Ishikawa (cell line): ENCODE results near the gene SSBP3.

Experiments used
- CEBPB ChIP-seq: IDR thresholded peaks from 2 replicates; pipeline ENCODE4 v1.6.1; 2012
- CREB1 ChIP-seq: IDR thresholded peaks from 2 replicates; pipeline ENCODE4 v1.6.1; 2012; ENCODE audit warnings: low read depth
- EGR1 ChIP-seq: IDR thresholded peaks from 2 replicates; pipeline ENCODE4 v1.6.1; 2012
- EP300 ChIP-seq: IDR thresholded peaks from 2 replicates; pipeline ENCODE4 v1.6.1; 2012; ENCODE audit warnings: borderline replicate concordance
- FOXM1 ChIP-seq: IDR thresholded peaks from 2 replicates; pipeline ENCODE4 v1.6.1; 2012; ENCODE audit warnings: low read depth, borderline replicate concordance
- MAX ChIP-seq: IDR thresholded peaks from 2 replicates; pipeline ENCODE4 v1.6.1; 2012
- NFIC ChIP-seq: IDR thresholded peaks from 2 replicates; pipeline ENCODE4 v1.6.1; 2012
- RAD21 ChIP-seq: IDR thresholded peaks from 2 replicates; pipeline ENCODE4 v1.6.1; 2012; ENCODE audit warnings: low read depth
- REST ChIP-seq: IDR thresholded peaks from 2 replicates; pipeline ENCODE4 v1.6.1; 2012; ENCODE audit warnings: low read depth, mild to moderate bottlenecking
- TAF1 ChIP-seq: IDR thresholded peaks from 2 replicates; pipeline ENCODE4 v1.6.1; 2012; ENCODE audit warnings: low read depth, mild to moderate bottlenecking
- TCF12 ChIP-seq: IDR thresholded peaks from 2 replicates; pipeline ENCODE4 v1.6.1; 2012; ENCODE audit warnings: low read depth
- TEAD4 ChIP-seq: IDR thresholded peaks from 2 replicates; pipeline ENCODE4 v1.6.1; 2012
- USF1 ChIP-seq: IDR thresholded peaks from 2 replicates; pipeline ENCODE4 v1.6.1; 2012
- YY1 ChIP-seq: IDR thresholded peaks from 2 replicates; pipeline ENCODE4 v1.6.1; 2012; ENCODE audit warnings: low read depth
- ZBTB7A ChIP-seq: IDR thresholded peaks from 2 replicates; pipeline ENCODE4 v1.6.1; 2012; ENCODE audit warnings: low read depth

The SSBP3 gene

DNA sequence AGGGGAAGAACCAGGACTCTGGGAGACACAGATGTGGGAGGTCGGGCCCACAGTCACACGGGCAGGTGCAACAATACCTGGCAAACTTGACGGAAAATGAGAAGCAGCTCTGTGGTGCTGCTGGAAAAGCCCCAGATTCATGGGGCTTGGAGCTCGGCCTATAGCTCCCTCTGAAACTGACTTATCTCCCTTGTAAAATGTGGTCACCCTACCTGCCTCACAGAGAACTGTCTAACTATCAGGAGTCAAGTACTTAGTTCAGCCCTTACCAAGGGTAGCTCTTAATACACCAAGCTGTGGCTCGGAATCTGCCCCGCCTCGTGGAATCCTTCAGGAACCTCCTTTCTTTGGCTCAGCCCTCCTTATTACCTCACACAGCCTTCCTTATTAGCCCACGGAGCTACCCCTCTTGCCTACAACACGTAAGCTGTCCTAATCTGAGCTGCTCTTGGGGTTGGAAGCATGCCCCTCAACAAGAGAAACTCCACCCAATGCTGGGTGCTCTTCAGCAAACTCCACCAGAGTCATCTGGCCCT, 137.4 kb downstream of the SSBP3 start:
- TF ChIP-seq EP300 = no peak
- no peak for TF ChIP-seq NFIC
- TF ChIP-seq CEBPB = no peak
- no peak for TF ChIP-seq MAX
- no peak for TF ChIP-seq YY1
- TF ChIP-seq REST = no peak
- no peak for TF ChIP-seq USF1
- no peak for TF ChIP-seq FOXM1

GRCh38 chr1:54267815-54268761, 138.1 kb downstream of the SSBP3 start:
- TF ChIP-seq YY1 (no peak), MAX (no peak), FOXM1 (no peak), RAD21 (no peak), TEAD4 (no peak), EP300 (no peak), NFIC (no peak), CEBPB (no peak), TCF12 (no peak), EGR1 (no peak), USF1 (no peak), ZBTB7A (no peak), REST (no peak)

DNA sequence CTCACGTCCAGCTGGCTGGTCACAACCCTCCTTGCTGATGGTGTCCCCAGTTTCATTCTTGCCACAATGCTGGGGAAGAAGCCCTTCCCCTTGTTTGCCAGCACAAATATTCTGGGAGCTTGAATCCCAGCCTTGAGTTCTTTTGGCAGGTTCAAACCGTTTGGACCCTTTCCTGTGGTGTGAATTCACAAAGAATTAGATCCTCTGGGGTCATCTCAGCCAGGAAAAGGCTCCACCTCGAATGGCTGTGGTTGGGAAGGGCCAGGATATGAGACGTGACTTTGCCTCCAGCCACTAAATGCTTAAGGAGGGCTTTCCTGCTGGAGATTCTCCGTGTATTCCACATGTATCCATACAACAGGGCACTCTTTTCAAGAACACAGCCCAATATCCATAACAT, 139.3 kb downstream of the SSBP3 start:
- TF ChIP-seq TCF12 = no peak
- TF ChIP-seq TAF1 = no peak
- no peak for TF ChIP-seq RAD21
- no peak for TF ChIP-seq REST
- TF ChIP-seq EP300 = no peak
- TF ChIP-seq YY1 = no peak
- no peak for TF ChIP-seq TEAD4
- TF ChIP-seq ZBTB7A = no peak
- no peak for TF ChIP-seq EGR1
- no peak for TF ChIP-seq FOXM1
- no peak for TF ChIP-seq MAX
- TF ChIP-seq NFIC = no peak
- TF ChIP-seq USF1 = no peak
- TF ChIP-seq CREB1 = no peak
- TF ChIP-seq CEBPB = no peak
